K562 treated with DMSO at 1 percent for 24 hours (cell line): ENCODE measurements around the gene ZC2HC1C. TPM values are rescaled to one million over a fixed set of nuclear protein-coding genes. Genes with fewer than 3 reads are reported as not detected.

Experiments used
- total RNA-seq: library from RNA; unstranded; fragments of 300-600 nt; gene quantifications from 2 replicates; pipeline ENCODE4 v1.2.3, GENCODE V29; 2022; ENCODE audit warnings: low read depth; ENCODE audit not compliant: insufficient read depth

ZC2HC1C gene
- total RNA-seq: 8.4 and 8.8 TPM in 2 replicates

DNA sequence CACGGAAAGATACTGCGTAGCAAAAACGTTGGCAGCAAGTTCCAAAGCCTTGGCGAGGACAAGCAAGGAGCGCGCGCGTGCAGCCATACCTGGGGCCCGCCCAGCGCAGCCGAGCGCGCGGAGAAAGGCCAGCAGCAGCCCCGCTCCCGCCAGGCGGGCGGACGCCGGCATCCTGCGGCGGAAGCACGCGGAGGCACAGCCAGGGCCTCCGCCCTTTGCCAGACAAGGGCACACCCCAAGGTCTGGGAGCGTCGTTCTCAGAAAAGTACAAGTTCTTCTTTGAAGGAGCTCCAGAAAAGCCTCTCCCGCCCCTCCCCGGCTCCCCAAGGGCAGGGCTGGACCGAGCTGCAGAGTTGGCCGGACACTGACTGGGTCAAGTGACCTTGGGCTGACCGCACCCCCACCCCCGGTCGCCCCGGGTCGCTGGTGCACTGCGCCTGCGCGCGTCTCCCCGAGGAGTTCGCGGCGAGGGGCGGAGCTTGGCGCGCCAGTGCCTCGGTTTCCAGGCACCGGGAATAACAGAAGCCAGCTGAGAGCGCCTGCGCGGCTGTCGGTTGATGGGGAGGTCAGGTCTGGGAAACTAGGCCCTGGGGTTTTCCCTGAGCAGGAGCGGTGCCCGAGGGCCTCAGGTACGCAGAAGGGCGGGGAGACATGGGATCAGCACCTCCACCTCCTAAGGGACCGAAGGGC is at the start of gene ZC2HC1C:
Gene ZC2HC1C, plus strand, starts transcription at position 521 of the 690 bp plus-strand sequence. CDS start 933 bp downstream, outside the sequence.

GRCh38 chr14:75050852-75051555 is 18.4 kb upstream of the ZC2HC1C start, which contains the start of gene MLH3:
Gene MLH3 (minus strand): TSS chr14:75051467. CDS start chr14:75049655, 1,812 bp downstream.

DNA sequence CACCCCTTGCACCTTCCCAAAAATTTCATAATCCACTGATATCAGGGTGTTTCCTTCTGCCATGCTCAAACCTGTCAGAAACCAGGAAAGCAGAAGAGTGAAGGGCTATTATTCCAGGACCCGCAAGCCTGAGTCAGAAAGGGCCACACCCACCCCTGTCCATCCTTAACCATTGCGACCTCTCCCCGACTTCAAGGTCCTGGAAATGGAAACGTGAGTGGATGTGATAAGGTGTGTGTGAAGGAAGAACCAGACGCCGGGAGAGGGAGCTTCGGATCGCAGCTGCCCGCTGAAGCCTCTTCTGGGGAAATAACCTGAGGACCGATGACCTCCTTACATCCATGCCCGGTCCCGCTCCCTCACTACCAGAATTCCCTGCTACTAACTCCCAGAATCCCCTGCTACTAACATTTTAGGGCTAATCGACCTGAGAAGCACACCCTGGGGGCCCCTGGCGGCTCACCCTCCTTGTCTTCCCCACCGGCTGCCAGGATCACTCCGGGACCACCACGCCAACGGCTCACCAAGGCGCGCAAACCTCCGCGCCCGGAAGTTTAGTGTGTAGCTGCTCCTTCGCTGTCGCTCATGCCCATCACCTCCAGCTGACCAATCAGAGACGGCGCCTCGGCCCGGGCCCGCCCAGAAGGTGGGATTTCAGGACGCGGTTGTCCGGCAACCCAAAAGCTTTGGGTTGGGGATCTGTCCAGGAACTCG is 5.8 kb upstream of the ZC2HC1C start, which contains the start of gene ACYP1:
Gene ACYP1, minus strand, starts transcription at position 534 of the 714 bp plus-strand sequence. Its CDS starts 471 bp downstream, at position 63.

GRCh38 chr14:75126679-75127473 is 57.4 kb downstream of the ZC2HC1C start, which contains the start of gene NEK9:
Gene NEK9 (minus strand): TSS chr14:75127048. CDS start chr14:75126921, 127 bp downstream.

Other genes starting within 250 kb of the ZC2HC1C start
- gene PROX2, start 193.5 kb upstream of the ZC2HC1C start, total RNA-seq: 0.08 TPM in 1 of 2 replicates, not detected in the other
- 40.8 and 43.9 TPM in 2 replicates for gene DLST, start 187.7 kb upstream of the ZC2HC1C start, total RNA-seq
- gene RPS6KL1, start 146.4 kb upstream of the ZC2HC1C start, total RNA-seq: 2.7 and 4.0 TPM in 2 replicates
- gene PGF, start 114.0 kb upstream of the ZC2HC1C start, total RNA-seq: 1.1 and 2.0 TPM in 2 replicates
- gene EIF2B2, start 66.7 kb upstream of the ZC2HC1C start, total RNA-seq: 25.6 and 33.0 TPM in 2 replicates
- gene MLH3, start 18.2 kb upstream of the ZC2HC1C start, total RNA-seq: 3.6 and 3.8 TPM in 2 replicates
- gene ACYP1, start 5.6 kb upstream of the ZC2HC1C start, total RNA-seq: 37.6 and 41.1 TPM in 2 replicates
- 29.1 and 36.4 TPM in 2 replicates for gene NEK9, start 57.4 kb downstream of the ZC2HC1C start, total RNA-seq
- gene TMED10, start 107.0 kb downstream of the ZC2HC1C start, total RNA-seq: 79.9 and 105 TPM in 2 replicates
- gene FOS, start 209.2 kb downstream of the ZC2HC1C start, total RNA-seq: 6.4 and 7.3 TPM in 2 replicates